ENCODE measurements around the gene CPNE9.

The CPNE9 gene

DNA sequence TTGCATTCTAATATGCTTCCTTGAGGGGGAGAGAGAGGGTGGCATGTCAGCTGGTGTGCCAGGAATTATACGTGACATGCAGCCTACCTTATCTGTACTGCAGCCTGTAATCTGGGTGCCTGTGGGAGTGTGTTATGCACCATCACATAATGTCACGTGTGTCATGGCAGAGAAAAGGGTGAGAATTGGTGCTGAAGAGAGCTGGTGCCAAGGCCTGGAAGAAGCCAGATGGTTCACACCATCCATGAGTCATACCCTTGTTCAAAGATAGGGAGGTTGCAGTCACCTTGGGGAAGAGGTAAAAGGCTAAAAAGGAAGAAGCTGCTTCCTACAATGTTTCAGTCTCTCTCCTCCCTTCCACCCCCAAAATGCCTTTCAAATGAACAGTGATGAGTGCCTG is 33.2 kb downstream of the CPNE9 start:
- TF ChIP-seq POU2F2 (IDR thresholded peaks at IDR 0.05; ENCODE audit: low read depth, low read length) (no peak), SPI1 (IDR thresholded peaks at IDR 0.05; ENCODE audit: low read depth, low read length) (no peak), POLR2A (IDR thresholded peaks at IDR 0.05; ENCODE audit: low read depth, low read length) (no peak), TAF1 (IDR thresholded peaks at IDR 0.05; ENCODE audit: low read depth, low read length) (no peak), POLR2AphosphoS5 (IDR thresholded peaks at IDR 0.05; ENCODE audit: low read depth, low read length) (no peak), PAX5 (IDR thresholded peaks at IDR 0.05; ENCODE audit: insufficient read depth, low read length, severe bottlenecking) (no peak)
- DNase-seq (ENCODE audit: insufficient read length, low spot score) (no peak), FAIRE-seq (no peak)

DNA sequence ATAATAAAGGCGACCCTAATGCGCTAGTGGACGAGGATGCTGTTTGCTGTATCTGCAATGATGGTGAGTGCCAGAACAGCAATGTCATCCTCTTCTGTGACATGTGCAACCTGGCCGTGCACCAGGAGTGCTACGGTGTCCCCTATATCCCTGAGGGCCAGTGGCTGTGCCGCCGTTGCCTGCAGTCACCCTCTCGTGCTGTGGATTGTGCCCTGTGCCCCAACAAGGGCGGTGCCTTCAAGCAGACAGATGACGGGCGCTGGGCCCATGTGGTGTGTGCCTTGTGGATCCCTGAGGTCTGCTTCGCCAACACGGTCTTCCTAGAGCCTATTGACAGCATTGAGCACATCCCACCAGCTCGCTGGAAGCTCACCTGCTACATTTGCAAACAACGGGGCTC is 35.5 kb downstream of the CPNE9 start:
- FAIRE-seq (no peak), DNase-seq (ENCODE audit: insufficient read length, low spot score) (no peak)
- no peak for TF ChIP-seq POLR2AphosphoS5 (IDR thresholded peaks at IDR 0.05; ENCODE audit: low read depth, low read length)
- TF ChIP-seq POU2F2 (IDR thresholded peaks at IDR 0.05; ENCODE audit: low read depth, low read length), result no peak
- no peak for TF ChIP-seq POLR2A (IDR thresholded peaks at IDR 0.05; ENCODE audit: low read depth, low read length)
- TF ChIP-seq PAX5 (IDR thresholded peaks at IDR 0.05; ENCODE audit: insufficient read depth, low read length, severe bottlenecking), result no peak
- TF ChIP-seq SPI1 (IDR thresholded peaks at IDR 0.05; ENCODE audit: low read depth, low read length), result no peak
- TF ChIP-seq TAF1 (IDR thresholded peaks at IDR 0.05; ENCODE audit: low read depth, low read length), result no peak

DNA sequence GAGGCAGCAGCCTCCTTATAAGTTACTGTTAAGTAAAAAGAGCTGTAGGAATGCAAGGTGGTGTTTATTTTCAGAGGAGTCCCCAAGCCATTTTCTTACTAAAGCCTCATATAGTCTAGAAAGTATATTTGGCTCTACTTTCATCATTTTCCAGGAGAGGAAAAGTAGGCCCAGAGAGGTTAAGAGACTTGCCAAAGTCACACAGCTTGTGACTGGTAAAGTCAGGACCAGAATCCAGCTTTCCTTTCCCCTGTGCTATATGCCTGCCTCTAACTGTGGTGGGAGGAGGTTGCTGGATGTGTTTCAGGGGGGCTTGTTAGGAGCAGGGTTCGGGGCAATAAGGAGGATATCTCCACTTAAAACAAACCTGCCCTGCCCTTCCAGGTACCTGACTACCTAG is 38.9 kb downstream of the CPNE9 start:
- TF ChIP-seq SPI1 (IDR thresholded peaks at IDR 0.05; ENCODE audit: low read depth, low read length) (no peak), POU2F2 (IDR thresholded peaks at IDR 0.05; ENCODE audit: low read depth, low read length) (no peak), PAX5 (IDR thresholded peaks at IDR 0.05; ENCODE audit: insufficient read depth, low read length, severe bottlenecking) (no peak), TAF1 (IDR thresholded peaks at IDR 0.05; ENCODE audit: low read depth, low read length) (no peak), POLR2AphosphoS5 (IDR thresholded peaks at IDR 0.05; ENCODE audit: low read depth, low read length) (no peak), POLR2A (IDR thresholded peaks at IDR 0.05; ENCODE audit: low read depth, low read length) (no peak)
- no peak for FAIRE-seq
- DNase-seq (ENCODE audit: insufficient read length, low spot score), result no peak

DNA sequence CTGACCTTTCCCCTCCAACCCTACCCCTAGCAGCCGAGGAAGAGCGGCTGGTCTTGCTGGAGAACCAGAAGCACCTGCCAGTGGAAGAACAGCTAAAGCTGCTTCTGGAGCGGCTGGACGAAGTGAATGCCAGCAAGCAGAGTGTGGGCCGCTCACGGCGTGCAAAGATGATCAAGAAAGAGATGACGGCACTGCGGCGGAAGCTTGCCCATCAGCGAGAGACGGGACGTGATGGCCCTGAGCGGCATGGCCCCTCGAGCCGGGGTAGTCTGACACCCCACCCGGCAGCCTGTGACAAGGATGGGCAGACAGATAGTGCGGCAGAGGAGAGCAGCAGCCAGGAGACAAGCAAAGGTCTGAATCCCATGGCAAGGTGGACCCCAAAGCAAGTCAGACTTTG is 39.9 kb downstream of the CPNE9 start:
- no peak for FAIRE-seq
- no peak for TF ChIP-seq SPI1 (IDR thresholded peaks at IDR 0.05; ENCODE audit: low read depth, low read length)
- TF ChIP-seq POU2F2 (IDR thresholded peaks at IDR 0.05; ENCODE audit: low read depth, low read length), result no peak
- TF ChIP-seq PAX5 (IDR thresholded peaks at IDR 0.05; ENCODE audit: insufficient read depth, low read length, severe bottlenecking), result no peak
- TF ChIP-seq TAF1 (IDR thresholded peaks at IDR 0.05; ENCODE audit: low read depth, low read length), result no peak
- no peak for TF ChIP-seq POLR2A (IDR thresholded peaks at IDR 0.05; ENCODE audit: low read depth, low read length)
- no peak for TF ChIP-seq POLR2AphosphoS5 (IDR thresholded peaks at IDR 0.05; ENCODE audit: low read depth, low read length)
- DNase-seq (ENCODE audit: insufficient read length, low spot score), result no peak

DNA sequence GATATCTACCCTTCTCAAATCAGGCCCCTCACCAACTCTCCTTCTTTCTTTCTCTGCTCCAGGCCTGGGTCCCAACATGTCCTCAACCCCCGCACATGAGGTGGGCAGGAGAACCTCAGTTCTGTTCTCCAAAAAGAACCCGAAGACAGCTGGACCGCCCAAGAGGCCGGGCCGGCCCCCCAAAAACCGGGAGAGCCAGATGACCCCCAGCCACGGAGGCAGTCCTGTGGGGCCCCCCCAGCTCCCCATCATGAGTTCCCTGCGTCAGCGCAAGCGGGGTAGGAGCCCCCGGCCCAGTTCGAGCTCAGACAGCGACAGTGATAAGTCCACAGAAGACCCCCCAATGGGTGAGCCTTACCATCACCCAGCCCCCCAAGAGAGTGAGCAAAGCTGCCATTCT is 40.5 kb downstream of the CPNE9 start:
- TF ChIP-seq PAX5 (IDR thresholded peaks at IDR 0.05; ENCODE audit: insufficient read depth, low read length, severe bottlenecking) (no peak), POLR2A (IDR thresholded peaks at IDR 0.05; ENCODE audit: low read depth, low read length) (no peak), POLR2AphosphoS5 (IDR thresholded peaks at IDR 0.05; ENCODE audit: low read depth, low read length) (no peak), POU2F2 (IDR thresholded peaks at IDR 0.05; ENCODE audit: low read depth, low read length) (no peak)
- DNase-seq (ENCODE audit: insufficient read length, low spot score) (no peak), FAIRE-seq (no peak)

DNA sequence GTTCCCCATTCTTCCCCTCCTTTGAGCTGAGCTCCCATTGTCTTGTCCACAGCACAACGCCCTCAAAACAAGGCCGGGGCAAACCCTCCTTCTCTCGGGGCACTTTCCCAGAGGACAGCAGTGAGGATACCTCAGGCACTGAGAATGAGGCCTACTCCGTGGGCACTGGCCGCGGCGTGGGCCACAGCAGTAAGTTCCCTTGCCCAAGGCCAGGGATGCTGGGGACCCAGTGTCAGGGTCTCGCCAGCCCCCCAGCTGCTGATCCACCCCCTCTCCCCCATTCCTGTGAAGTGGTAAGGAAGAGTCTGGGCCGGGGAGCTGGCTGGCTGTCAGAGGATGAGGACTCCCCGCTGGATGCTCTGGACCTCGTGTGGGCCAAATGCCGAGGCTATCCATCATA is 41.9 kb downstream of the CPNE9 start:
- TF ChIP-seq TAF1 (IDR thresholded peaks at IDR 0.05; ENCODE audit: low read depth, low read length), result no peak
- no peak for TF ChIP-seq POLR2A (IDR thresholded peaks at IDR 0.05; ENCODE audit: low read depth, low read length)
- TF ChIP-seq POLR2AphosphoS5 (IDR thresholded peaks at IDR 0.05; ENCODE audit: low read depth, low read length), result no peak
- TF ChIP-seq PAX5 (IDR thresholded peaks at IDR 0.05; ENCODE audit: insufficient read depth, low read length, severe bottlenecking), result no peak
- TF ChIP-seq SPI1 (IDR thresholded peaks at IDR 0.05; ENCODE audit: low read depth, low read length), result no peak
- no peak for TF ChIP-seq POU2F2 (IDR thresholded peaks at IDR 0.05; ENCODE audit: low read depth, low read length)
- DNase-seq (ENCODE audit: insufficient read length, low spot score) (no peak), FAIRE-seq (no peak)

DNA sequence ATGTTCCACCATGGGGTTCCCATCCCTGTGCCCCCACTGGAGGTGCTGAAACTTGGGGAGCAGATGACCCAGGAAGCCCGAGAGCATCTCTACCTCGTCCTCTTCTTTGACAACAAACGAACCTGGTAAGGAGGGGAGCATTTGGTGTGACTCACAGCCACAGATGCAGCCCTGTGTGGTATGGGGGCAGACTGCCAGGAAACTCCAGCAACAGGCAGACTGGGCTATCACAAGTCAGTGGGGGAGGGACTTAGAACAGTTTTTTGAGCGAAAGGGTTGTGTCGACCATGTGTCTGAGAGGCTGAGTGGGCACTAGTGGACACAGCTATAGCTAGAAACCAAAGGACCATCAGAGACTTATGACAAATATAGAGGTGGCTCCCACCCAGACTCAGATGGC is 42.7 kb downstream of the CPNE9 start:
- TF ChIP-seq TAF1 (IDR thresholded peaks at IDR 0.05; ENCODE audit: low read depth, low read length) (no peak), PAX5 (IDR thresholded peaks at IDR 0.05; ENCODE audit: insufficient read depth, low read length, severe bottlenecking) (no peak), POLR2AphosphoS5 (IDR thresholded peaks at IDR 0.05; ENCODE audit: low read depth, low read length) (no peak), POU2F2 (IDR thresholded peaks at IDR 0.05; ENCODE audit: low read depth, low read length) (no peak), SPI1 (IDR thresholded peaks at IDR 0.05; ENCODE audit: low read depth, low read length) (no peak), POLR2A (IDR thresholded peaks at IDR 0.05; ENCODE audit: low read depth, low read length) (no peak)

DNA sequence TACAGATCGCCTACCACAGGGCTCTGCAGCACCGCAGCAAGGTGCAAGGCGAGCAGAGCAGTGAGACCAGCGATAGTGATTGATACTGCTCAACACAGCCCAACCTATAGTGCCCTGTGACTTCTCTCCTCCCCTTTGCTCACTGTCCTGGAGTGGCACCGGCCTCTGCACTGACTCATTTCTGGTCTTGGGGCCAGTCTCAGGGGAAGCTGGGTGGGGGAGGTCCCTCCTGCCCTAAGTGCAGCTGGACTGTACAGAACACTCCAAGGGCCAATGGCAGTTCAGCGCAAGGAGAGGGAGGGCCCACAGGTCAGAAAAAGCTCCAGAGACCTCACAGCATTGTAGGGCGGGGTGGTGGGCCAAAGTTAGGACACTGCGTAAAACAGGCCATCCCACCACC is 43.6 kb downstream of the CPNE9 start:
- DNase-seq (ENCODE audit: insufficient read length, low spot score) (no peak), FAIRE-seq (no peak)
- no peak for TF ChIP-seq POLR2AphosphoS5 (IDR thresholded peaks at IDR 0.05; ENCODE audit: low read depth, low read length)
- no peak for TF ChIP-seq SPI1 (IDR thresholded peaks at IDR 0.05; ENCODE audit: low read depth, low read length)
- TF ChIP-seq PAX5 (IDR thresholded peaks at IDR 0.05; ENCODE audit: insufficient read depth, low read length, severe bottlenecking), result no peak
- no peak for TF ChIP-seq TAF1 (IDR thresholded peaks at IDR 0.05; ENCODE audit: low read depth, low read length)
- TF ChIP-seq POU2F2 (IDR thresholded peaks at IDR 0.05; ENCODE audit: low read depth, low read length), result no peak
- TF ChIP-seq POLR2A (IDR thresholded peaks at IDR 0.05; ENCODE audit: low read depth, low read length), result no peak

More for the DNA sequence above, 42.7 kb downstream of the CPNE9 start:
- FAIRE-seq, result no peak
- DNase-seq (ENCODE audit: insufficient read length, low spot score), result no peak

DNA sequence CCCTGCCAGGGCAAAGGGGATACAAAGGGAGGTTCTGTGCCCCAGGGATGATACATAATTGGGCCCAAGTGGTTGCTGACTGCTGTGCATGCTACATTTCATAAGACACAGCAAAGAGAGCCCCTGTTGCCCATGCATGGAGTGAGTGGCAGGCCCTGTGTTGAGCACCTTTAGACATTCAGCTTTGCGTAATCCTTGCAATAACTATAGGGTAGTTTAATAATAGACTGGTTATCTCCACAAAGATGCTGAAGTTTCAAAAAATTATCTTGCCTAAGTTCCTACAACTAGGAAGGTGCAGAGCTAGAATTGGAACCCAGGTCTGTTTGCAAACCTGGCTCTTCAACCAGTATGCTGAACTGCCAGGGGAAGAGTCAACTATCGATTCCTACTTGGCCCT is 44.4 kb downstream of the CPNE9 start:
- DNase-seq (ENCODE audit: insufficient read length, low spot score) (no peak), FAIRE-seq (no peak)
- no peak for TF ChIP-seq POU2F2 (IDR thresholded peaks at IDR 0.05; ENCODE audit: low read depth, low read length)
- no peak for TF ChIP-seq POLR2AphosphoS5 (IDR thresholded peaks at IDR 0.05; ENCODE audit: low read depth, low read length)
- TF ChIP-seq SPI1 (IDR thresholded peaks at IDR 0.05; ENCODE audit: low read depth, low read length), result no peak
- TF ChIP-seq TAF1 (IDR thresholded peaks at IDR 0.05; ENCODE audit: low read depth, low read length), result no peak
- no peak for TF ChIP-seq POLR2A (IDR thresholded peaks at IDR 0.05; ENCODE audit: low read depth, low read length)
- no peak for TF ChIP-seq PAX5 (IDR thresholded peaks at IDR 0.05; ENCODE audit: insufficient read depth, low read length, severe bottlenecking)

DNA sequence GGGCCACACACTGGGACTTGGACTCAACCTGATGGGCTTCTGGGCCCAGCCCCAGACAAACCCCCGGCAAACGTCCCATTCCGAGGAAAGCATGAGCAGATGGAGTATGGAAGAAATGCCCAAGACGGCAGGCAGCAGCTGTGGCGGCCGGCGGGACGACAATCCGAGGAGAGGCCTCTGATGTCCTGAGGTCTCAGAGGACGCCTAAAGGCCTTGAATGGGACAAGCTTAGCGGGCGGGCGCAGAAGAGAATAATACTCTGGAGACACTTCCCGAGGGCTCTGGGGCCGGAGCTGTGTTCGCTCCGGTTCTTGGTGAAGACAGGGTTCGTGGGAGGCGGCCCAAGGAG is 45.6 kb downstream of the CPNE9 start:
- FAIRE-seq (no peak), DNase-seq (ENCODE audit: insufficient read length, low spot score) (no peak)
- TF ChIP-seq POU2F2 (IDR thresholded peaks at IDR 0.05; ENCODE audit: low read depth, low read length) (no peak), PAX5 (IDR thresholded peaks at IDR 0.05; ENCODE audit: insufficient read depth, low read length, severe bottlenecking) (no peak), TAF1 (IDR thresholded peaks at IDR 0.05; ENCODE audit: low read depth, low read length) (no peak), SPI1 (IDR thresholded peaks at IDR 0.05; ENCODE audit: low read depth, low read length) (no peak), POLR2AphosphoS5 (IDR thresholded peaks at IDR 0.05; ENCODE audit: low read depth, low read length) (no peak), POLR2A (IDR thresholded peaks at IDR 0.05; ENCODE audit: low read depth, low read length) (no peak)
